ENCODE data around the gene GSTK1.
"Not testable (repeated sequence)": the region's sequence is repeated elsewhere in the genome, so short reads cannot be mapped to it uniquely, and the experiment has no call there.

Gene GSTK1

DNA sequence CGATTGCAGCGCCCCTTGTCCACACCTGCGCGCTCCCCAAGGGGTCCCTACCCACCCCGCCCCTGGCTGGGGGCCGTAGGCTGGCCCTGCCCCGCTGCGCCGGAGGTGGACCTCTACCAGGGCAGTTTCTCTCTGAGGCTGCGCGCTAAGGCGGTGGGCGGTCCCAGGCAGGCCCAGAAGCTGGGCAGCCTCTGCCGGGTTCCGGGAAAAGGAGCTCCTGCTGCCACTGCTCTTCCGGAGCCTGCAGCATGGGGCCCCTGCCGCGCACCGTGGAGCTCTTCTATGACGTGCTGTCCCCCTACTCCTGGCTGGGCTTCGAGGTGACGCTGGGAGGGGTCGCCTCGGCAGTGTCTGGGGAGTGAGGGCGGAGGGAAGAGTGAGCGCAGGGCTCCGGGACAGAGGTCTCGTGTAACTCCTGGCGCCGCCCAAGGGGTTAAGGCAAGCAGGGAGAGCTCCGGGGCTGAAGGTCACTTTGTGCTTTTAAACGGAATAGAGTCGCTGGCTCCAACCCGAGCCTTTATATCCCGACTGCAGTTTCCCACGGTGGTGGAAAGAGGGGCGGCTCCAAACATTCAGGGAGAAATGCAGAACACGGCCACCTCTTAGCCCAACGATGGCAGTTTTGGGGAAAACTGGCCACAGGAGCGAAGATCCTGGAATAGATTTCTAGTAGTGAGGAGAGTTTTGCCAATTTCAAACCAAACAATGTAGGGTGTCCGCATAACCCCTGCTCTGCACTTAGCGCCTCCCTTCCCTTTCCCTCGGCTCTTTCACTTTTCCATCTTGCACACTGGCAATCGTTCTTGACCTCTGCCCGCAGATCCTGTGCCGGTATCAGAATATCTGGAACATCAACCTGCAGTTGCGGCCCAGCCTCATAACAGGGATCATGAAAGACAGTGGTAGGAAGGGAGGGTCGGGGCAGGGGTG, at the start of gene GSTK1:
GSTK1 (plus strand) TSS at position 176 of the 930 bp plus-strand sequence; CDS start at position 249, 73 bp downstream.
- DNase-seq = peak; percentile 55

DNA sequence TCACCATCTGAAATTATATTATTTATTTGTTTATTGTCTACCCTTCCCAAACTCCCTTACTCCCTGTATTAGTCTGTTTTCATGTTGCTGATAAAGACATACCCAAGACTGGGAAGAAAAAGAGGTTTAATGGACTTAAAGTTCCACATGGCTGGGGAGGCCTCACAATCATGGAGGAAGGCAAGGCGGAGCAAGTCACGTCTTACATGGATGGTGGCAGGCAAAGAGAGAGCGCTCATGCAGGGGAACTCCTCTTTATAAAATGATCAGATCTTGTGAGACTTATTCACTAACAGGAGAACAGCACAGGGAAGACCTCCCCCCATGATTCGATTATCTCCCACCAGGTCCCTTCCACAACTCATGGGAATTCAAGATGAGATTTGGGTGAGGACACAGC, 49.8 kb upstream of the GSTK1 start:
- DNase-seq = not testable (repeated sequence)

DNA sequence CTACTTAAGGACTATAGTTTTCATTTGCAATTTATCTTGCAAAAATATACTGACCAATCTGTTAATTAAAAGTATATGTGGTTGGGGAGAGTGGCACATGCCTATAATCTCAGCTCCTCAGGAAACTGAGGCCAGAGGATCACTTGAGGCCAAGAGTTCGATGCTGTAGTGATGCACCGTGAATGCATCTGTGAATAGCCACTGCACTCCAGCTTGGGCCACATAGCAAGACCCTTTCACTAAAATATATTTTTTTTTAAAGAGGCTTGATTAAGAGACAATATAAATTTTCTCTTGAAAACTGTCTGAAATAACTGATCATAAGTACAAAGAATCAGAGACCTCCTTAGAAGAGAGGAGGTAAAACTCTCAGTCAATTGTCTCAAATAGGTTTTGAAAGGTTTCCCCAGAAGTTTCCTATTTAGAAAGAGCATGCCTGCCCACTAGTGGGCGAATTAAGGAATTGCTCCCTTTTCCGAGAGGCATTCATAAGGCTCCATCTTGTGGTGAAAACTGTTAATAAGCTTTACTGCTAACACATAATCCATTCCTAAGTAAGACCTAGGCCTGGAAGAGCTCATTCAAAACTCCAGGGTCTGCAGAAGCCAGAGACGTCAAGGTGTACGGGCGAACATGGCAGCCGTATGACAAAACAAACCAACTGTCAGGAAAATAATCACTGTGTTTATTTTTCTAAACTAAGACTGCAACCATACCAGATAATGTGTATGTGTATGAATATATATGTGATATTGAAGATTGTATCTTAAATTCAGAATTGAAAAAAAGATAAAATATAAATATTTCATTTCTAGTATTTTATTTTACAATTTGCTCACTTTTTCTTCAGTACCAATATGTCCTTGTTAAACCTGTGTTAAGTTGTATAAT, 48.2 kb upstream of the GSTK1 start:
- DNase-seq = peak; percentile 84

DNA sequence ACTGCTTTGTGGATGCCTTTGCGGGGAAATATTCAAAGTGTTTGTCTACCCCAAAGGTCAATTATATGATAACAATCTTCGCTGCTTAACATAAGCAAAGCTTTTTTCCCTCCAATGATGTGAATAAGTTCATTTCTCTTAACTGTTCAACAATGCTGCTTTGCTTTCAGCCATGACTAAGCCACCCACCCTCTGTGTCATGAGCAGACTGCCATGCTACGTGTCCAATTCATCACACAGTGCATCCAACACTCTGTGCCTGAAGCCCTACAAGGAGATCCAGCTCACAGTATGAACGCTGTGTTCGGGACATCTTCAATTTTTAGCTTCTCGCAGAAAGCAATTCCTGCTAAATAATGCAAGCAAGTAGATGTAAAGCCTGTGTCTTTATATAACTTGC, 47.1 kb upstream of the GSTK1 start:
- no peak for DNase-seq

DNA sequence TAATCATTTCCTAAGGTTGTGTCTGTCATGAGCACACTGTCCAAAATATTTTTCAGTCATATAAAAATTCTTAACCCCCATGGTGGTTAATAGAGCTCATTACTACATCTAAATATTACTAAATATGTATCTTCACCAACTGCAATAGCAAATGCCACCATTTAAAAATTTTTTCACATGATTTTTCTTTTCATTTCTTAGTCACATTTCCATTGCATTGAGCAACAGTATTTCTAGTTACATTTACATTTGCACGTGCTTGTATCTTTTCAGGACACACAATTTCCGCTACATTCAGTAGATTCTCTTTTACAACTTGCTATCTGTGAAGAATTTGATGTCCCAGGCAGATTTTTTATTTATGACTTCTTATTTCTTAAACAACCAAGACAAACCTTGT, 46.6 kb upstream of the GSTK1 start:
- no peak for DNase-seq

DNA sequence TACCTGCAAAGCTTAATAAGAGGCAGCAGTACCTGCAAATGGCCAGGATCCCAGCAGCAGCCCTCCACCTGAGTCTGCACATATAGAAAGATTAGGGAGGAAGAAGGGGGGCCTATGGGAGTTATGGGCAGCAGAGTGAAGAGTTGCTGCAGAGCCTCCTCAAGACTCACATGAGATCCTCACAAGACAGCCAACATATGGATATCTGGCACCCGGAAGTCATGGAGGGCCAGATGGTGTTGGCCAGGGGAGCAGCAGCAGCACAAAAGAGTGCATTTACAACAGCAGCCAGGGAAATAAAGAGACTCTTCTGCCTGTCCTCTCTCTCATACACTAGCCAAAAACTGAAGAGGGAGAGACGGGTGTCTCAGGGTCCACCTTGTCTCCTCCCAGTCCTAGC, 45.4 kb upstream of the GSTK1 start:
- DNase-seq = no peak

DNA sequence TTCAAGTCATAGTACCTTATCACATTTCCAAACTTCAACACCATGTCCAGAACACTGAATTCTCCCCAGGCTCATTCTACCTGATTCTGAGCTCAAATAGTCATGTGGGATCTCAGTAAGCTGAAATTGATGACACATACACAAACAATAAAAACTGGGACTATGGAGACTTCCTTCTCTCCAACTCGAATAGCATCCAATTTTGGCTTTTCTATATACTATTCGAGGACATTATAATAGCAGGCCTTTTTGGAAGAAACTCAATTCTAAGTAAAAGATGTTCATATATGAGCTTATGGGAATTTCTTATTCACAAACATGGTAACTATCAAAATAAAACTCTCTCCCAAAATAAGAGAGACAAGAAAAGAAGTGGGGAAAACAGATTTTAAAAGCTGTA, 42.0 kb upstream of the GSTK1 start:
- no peak for DNase-seq

DNA sequence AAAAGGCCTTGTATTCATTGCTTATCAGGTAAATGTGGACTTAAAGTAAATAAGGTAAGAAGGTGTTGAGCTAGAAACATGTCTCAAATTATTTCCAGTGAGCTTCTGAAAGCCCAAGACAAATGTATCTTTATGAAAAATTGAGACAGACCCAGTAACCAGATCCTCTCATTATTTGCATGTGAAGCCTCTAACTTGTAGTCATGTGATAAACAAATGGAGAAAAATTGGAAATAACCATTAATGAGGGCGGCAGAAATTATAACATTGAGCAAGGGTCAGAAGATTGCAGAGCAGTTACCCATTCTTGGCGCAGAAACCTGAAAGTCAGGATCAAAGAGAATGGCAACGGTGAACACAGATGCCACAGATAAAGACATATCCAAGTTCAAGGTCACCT, 41.5 kb upstream of the GSTK1 start, which contains the start of gene TAS2R40:
TAS2R40 (plus strand) TSS at position 301 of the 400 bp plus-strand sequence; CDS start at position 343, 42 bp downstream.
- no peak for DNase-seq

DNA sequence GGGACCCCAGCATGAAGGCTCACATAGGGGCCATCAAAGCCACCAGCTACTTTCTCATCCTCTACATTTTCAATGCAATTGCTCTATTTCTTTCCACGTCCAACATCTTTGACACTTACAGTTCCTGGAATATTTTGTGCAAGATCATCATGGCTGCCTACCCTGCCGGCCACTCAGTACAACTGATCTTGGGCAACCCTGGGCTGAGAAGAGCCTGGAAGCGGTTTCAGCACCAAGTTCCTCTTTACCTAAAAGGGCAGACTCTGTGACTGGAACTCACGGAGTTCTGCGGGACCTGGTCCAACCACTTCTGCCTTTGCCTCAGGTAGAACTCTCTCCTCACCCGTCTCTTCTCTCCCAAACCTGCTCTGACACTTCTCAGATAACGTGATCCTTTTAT, 40.5 kb upstream of the GSTK1 start:
- DNase-seq = no peak

DNA sequence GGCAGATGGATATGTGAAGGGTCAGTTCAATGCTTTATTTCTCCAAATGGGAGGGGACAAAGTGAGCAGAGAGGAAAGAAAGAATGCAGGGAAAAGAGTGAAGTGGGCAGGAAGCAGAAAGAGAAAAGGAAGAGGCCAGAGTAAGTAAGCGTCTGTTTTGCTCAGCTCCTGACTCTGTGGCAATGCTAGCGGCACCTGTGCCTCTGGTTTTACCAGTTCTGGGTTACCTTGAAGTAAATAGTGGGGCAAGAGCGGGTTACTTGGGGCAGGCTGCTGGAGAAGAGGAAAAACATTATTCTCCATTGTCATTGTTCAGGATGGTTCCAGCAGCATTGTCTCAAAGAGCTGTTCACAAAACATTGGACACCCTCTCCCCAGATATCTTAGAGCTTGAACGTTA, 39.5 kb upstream of the GSTK1 start:
- no peak for DNase-seq

DNA sequence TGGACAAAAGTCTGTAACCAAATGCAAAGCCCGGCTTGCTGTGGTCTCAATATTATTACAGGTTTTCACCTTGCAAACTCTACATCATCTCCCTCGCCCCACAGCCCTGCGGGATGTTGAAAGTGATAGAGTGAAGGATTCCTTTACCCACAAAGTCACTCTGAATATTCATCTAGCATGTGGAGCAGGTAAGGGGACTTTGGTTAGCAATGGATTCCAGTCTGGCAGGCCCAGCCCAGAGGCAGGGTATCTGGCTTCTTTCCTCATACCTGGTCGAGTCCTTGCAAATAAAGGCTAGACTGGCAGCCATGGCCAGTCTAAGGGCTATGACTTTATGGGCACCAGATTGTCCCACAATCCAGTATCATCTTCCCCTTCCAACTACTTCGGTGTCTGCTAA, 38.2 kb upstream of the GSTK1 start:
- DNase-seq = no peak

DNA sequence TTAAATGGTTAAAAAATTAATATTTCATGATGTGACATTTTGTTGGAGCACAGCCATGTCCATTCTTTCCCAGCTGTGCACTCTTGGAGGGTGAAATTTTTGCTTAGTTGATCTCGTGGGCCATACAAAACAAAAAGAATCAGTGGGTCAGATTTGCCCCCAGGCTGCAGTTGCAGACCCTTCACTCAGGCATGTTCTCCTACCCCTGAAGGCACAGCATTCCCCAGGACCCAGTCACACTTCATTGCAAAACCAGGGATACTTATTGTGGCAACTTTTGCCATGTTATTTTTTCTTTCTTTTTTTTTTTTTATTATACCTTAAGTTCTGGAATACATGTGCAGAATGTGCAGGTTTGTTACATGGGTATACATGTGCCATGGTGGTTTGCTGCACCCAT, 35.4 kb upstream of the GSTK1 start:
- no peak for DNase-seq

DNA sequence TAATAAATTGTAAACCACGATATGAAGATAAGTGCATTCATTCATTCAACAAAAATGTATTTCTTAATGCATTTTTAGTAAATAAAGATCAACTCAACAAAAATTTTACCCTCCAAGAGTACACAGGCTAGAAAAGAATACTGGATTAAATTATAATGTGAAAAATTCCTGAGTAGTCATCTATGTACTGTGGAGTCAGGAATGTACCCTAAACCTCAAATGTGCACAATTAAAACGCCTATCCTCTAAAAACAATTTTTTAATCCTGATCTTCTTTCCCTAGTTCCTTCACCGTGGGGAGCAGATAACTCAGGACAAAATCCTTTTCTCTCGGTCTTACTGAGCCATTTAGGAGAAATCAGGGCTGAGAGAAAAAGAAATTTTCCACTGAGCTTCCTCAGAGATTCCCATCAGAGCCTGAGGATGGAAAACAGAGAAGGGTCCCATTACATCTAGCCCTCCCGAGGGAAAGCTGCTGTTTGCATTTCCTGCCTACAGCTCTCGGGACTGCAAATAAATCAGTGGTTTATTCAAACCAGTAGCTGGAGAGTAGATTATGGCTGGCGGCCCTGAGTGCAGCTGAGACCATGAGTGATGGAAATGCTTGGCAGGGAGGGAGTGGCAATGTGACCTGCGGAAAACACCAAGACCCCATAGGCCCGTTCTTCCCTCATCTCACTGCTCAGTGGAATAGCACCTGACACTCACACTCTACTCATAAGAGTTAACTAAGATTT, 34.0 kb upstream of the GSTK1 start:
- peak; percentile 19 for DNase-seq

DNA sequence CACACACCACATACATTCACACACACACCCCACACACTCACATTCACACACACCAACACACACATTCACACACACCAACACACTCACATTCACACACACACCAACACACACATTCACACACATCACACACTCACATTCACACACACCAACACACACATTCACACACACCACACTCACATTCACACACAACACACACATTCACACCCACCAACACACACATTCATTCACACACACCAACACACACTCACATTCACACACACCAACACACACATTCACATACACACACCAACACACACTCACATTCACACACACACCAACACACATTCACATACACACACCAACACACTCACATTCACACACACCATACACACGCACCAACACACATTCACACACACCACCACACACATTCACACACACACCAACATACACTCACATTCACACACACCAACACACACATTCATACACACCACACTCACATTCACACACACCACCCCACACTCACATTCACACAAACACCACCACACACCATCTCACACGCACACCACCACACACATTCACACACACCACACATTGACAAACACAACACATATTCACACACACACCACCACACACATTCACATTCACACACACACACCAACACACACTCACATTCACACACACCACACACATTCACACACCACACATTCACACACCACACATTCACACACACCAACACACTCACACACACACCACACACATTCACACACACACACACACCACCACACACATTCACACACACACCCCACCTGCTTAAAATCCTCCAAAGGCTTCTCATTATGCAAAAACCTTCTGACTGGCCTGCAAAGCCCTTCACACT, 32.4 kb upstream of the GSTK1 start:
- no peak for DNase-seq

DNA sequence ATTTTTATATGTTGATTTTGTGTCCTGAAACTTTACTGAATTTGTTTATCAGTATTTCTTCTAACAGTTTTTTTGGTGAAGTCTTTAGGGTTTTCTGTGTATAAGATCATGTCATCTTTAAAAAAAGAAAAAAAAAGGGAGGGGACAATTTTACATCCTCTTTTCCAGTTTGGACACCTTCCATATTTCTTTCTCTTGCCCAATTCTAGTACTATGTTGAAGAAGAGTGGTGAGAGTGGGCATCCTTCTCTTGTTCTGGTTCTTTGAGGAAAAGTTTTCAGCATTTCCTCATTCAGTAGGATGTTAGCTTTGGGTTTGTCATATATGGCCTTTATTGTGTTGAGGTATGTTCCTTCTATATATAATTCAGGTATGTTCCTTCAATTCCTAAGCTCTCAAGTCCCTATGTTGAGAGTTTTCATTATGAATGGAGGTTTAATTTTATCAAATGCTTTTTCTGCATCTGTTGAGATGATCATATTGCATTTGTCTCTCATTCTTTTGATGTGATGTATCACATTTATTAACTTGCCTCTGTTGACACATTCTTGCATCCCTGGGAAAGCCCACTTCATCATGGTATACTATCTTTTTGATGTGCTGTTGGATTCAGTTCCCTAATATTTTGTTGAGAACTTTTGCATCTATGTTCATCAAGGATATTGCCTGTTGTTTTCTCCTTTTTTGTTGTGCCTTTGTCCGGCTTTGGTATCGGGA, 29.3 kb upstream of the GSTK1 start:
- no peak for DNase-seq

DNA sequence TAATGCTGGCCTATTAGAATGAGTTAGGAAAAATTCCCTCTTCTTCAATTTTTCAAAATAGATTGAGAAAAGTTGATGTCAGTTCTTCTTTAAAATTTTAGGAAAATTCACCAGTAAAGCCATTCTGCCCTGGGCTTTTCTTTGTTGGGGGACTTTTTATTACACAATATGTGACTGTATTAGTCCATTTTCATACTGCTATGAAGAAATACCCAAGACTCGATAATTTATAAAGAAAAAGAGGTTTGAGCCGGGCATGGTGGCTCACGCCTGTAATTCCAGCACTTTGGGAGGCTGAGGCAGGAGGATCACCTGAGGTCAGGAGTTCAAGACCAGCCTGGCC, 28.7 kb upstream of the GSTK1 start:
- DNase-seq = no peak

DNA sequence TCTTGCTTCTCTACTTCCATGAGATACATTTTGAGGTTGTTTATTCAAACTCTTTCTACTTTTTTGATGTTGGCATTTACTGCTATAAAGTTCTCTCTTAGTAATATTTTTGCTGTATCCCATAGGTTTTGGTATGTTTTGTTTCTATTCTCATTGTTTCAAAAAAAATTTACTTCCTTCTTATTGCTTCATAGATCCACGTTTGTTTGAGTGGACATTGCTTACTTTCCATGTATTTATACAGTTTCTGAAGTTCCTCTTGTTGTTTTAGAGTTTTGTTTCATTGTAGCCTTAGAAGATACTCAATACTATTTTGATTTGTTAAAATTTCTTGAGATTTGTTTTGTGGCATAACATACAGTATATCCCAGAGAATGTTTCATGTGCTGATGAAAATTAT, 27.7 kb upstream of the GSTK1 start:
- DNase-seq = no peak

DNA sequence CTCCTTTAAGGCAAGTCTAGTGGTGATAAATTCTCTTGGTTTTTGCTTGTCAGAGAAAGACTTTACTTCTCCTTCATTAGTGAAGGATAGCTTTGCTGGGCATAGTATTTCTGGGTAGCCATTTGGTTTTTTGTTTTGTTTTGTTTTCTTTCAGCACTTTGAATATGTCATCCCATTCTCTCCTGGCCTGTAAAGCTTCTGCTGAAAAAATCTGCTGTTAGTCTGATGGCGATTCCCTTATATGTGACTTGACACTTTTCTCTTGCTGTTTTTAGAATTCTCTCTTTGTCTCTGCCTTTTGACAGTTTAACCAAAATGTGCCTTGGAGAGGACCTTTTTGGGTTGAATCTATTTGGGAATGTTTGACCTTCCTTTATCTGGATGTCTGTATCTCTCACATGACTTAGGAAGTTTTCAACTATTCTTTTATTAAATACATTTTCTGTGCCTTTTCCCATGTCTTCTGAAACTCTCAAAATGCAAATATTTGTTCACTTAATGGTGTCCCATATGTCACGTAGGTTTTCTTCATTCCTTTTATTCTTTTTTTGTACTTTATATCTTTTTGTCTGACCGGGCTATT, 26.7 kb upstream of the GSTK1 start:
- DNase-seq = no peak

DNA sequence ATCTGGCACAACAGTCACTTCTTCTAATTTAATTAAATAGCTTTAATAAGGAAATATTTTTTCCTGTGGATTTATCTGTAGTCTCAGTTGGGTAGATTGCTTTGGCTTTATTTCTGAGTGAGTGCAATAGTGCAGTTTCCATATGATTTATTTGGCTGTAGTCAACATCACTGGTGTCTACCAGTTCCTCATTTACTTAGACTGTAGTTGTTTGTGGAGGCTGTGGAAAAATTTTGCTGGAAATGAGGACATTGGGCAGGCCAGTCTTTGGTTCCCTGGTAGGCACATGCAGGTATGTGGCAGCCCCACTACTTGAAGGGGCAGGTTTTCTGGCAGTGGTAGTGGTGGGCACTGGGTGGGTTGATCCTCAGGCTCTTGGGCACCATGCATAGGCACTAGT, 25.9 kb upstream of the GSTK1 start:
- DNase-seq = no peak

DNA sequence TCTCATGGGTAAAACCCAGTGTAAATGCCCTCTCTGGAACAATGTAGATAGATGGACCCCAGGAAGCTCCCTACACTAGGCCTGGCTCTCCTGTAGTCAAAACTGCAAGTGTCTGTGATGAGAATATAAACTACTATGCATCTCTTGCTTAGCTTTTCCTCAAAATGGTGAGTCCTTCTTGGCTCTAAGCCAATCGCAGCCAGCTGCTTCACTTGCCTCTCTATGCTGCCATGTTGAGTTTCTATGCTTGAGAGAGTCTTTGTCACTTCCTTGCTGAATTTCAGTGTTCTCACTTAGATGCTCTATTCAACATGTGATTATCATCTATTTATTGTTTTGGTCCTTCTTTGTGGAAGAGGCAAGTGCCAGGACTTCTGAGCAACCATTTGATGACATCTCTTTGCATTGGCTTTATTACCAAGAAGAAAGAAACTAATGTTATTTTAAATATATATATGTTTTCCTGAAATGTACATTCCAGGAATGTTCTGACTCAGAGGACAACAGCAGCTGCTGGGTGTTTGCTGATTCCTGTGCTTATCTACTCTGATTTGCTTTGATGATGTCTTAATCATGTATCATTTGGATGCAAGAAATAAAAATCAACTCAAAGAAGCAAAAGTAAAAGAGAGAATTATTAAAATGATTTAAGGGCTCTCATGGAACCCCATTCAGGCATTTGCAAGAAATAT, 24.8 kb upstream of the GSTK1 start:
- no peak for DNase-seq
